GM12878 (cell line): ENCODE results near the gene CLIP1. TPM values are rescaled to one million over a fixed set of nuclear protein-coding genes. Genes with fewer than 3 reads are reported as not detected.
"Not testable (repeated sequence)": the region's sequence is repeated elsewhere in the genome, so short reads cannot be mapped to it uniquely, and the experiment has no call there.

Source experiments
- ATAC-seq: fragments of 200-7000 bp; cut with Tn5 transposase; 3 replicates; pipeline ENCODE4 v1.9.1; 2020; ENCODE audit warnings: mild to moderate bottlenecking, moderate library complexity
- BruUV-seq: library from RNA; stranded (reverse); fragments of 400-500 nt; replicated peaks from 2 replicates; lab custom pipeline; 2021; lab: Mats Ljungman, UMichigan
- CTCF ChIA-PET: fragments of 300-600 bp; sonication (Branson Sonifier 250); formaldehyde crosslinking; extraction: SDS; loops from one replicate; lab custom pipeline; 2021; ENCODE audit warnings: inconsistent platforms; lab: Yijun Ruan, JAX
- POLR2A ChIA-PET: fragments of 350-600 bp; formaldehyde crosslinking; extraction: SDS; loops from one replicate; lab custom pipeline; 2021; ENCODE audit warnings: inconsistent platforms; lab: Charles Lee
- RAD21 ChIA-PET: fragments of 300-600 bp; sonication (Branson Sonifier 250); formaldehyde crosslinking; loops from one replicate; lab custom pipeline; 2023; ENCODE audit warnings: antibody characterized with exemption; ENCODE audit not compliant: unreplicated experiment; lab: Charles Lee
- SMC1A ChIA-PET: fragments of 300-600 bp; sonication (Branson Sonifier 250); formaldehyde crosslinking; loops from one replicate; lab custom pipeline; 2023; ENCODE audit not compliant: unreplicated experiment, uncharacterized antibody; lab: Charles Lee
- DNase-seq: peaks from one replicate; pipeline ENCODE4 v3.0.0-alpha.2; 2011; ENCODE audit warnings: low read depth, low spot score
- FAIRE-seq: peaks from 3 replicates; lab custom pipeline; 2011; peaks lifted over from hg19 to GRCh38; lab: Jason Lieb, UNC
- H2AFZ ChIP-seq: 2 replicates; pipeline ENCODE4 v1.6.0; 2011; ENCODE audit warnings: low read depth, low read length, control low read depth; ENCODE audit not compliant: control insufficient read depth
- H3K27ac ChIP-seq: 2 replicates; pipeline ENCODE4 v1.5.1; 2011; ENCODE audit warnings: control low read depth; ENCODE audit not compliant: control insufficient read depth, insufficient read depth
- H3K27me3 ChIP-seq, 2 experiments: replicated peaks in 1 of 2; 2 replicates each; pipeline versions ENCODE4 v1.6.0 to v1.6.1; 2011; ENCODE audit warnings: low read length in 1 of 2; ENCODE audit not compliant: control insufficient read depth in 2 of 2, insufficient read depth in 2 of 2
- H3K36me3 ChIP-seq, 2 experiments: 2 replicates each; pipeline ENCODE4 v1.5.1; 2011; ENCODE audit warnings: low read length in 1 of 2; ENCODE audit not compliant: control insufficient read depth in 2 of 2, insufficient read depth in 2 of 2
- H3K4me1 ChIP-seq: 2 replicates; pipeline ENCODE4 v1.6.1; 2011; ENCODE audit warnings: mild to moderate bottlenecking, low read length, moderate library complexity, mixed read lengths; ENCODE audit not compliant: control insufficient read depth, insufficient read depth
- H3K4me2 ChIP-seq: 2 replicates; pipeline ENCODE4 v1.6.0; 2011; ENCODE audit warnings: control low read depth; ENCODE audit not compliant: control insufficient read depth, insufficient read depth
- H3K4me3 ChIP-seq: fragments of 200-600 bp; sonication (generic); 2 replicates; pipeline ENCODE4 v1.5.1; 2016
- H3K79me2 ChIP-seq: 2 replicates; pipeline ENCODE4 v1.6.0; 2011; ENCODE audit warnings: low read length; ENCODE audit not compliant: control insufficient read depth, insufficient read depth
- H3K9ac ChIP-seq: 2 replicates; pipeline ENCODE4 v1.8.0; 2011; ENCODE audit warnings: low read length, control low read depth, mixed read lengths; ENCODE audit not compliant: control insufficient read depth, insufficient read depth
- H3K9me3 ChIP-seq: replicated peaks from 3 replicates; pipeline ENCODE4 v1.5.1; 2011; ENCODE audit warnings: mild to moderate bottlenecking, low read length; ENCODE audit not compliant: control insufficient read depth, insufficient read depth
- H4K20me1 ChIP-seq: 2 replicates; pipeline ENCODE4 v1.6.0; 2011; ENCODE audit not compliant: control insufficient read depth, insufficient read depth
- WGBS: methylation state at CpG from one replicate; pipeline ENCODE4 v1.1.6; 2016; ENCODE audit warnings: low lambda C conversion rate; ENCODE audit not compliant: insufficient replicate concordance, insufficient coverage; ENCODE audit errors: missing lambda C conversion rate; 5-methylcytosine and 5-hydroxymethylcytosine counted together
- in situ Hi-C: fragments of 300-500 bp; cut with MboI; formaldehyde crosslinking; loops from 9 replicates; pipeline ENCODE4 v1.14.3; 2018; ENCODE audit warnings: mixed read lengths
- intact Hi-C: fragments of 100-400 bp; cut with micrococcal nuclease; formaldehyde crosslinking; loops from one replicate; pipeline ENCODE4 v1.14.2; 2022; ENCODE audit not compliant: unreplicated experiment
- polyA plus RNA-seq, 11 experiments: library from polyadenylated mRNA; depleted of rRNA in 4 of 11; unstranded in 6 of 11; stranded (reverse) in 5 of 11; fragments of >200 nt; fragmentation: Nextera tagmentation in 4 of 11; fragmentation: Illumina TruSeq in 1 of 11; extraction: Ambion mirVana in 4 of 11; extraction: Trizol in 1 of 11; gene quantifications; 1 replicate in 1 of 11; 2 replicates in 10 of 11; pipeline versions ENCODE4 v1.2.1 to v1.2.3, GENCODE V29; 2011 to 2016; ENCODE audit warnings: inconsistent platforms in 2 of 11, missing spikeins in 2 of 11, low read depth in 1 of 11
- total RNA-seq, 4 experiments: library from RNA; depleted of rRNA in 3 of 4; stranded (reverse); fragments of >200 nt in 3 of 4; fragmentation: Illumina TruSeq in 1 of 4; extraction: Trizol in 1 of 4; gene quantifications; 2 replicates each; pipeline versions ENCODE4 v1.2.1 to v1.2.3, GENCODE V29; 2013 to 2021

Gene CLIP1
- total and polyA plus RNA-seq, 10 of the 15 experiments (the other 5 are each of a cell fraction or from before 2014, with no cell fraction given) = 6.0 to 45.4 (median 25.2) TPM

GRCh38 chr12:122260735-122261134 lies 161.7 kb downstream of the CLIP1 start:
- FAIRE-seq, intact Hi-C loops, H3K4me2 ChIP-seq, H2AFZ ChIP-seq, H3K4me3 ChIP-seq, H3K9me3 ChIP-seq, BruUV-seq, H3K9ac ChIP-seq, H3K79me2 ChIP-seq, POLR2A ChIA-PET, H4K20me1 ChIP-seq, DNase-seq, ATAC-seq, in situ Hi-C loops, H3K27ac ChIP-seq, H3K4me1 ChIP-seq, RAD21 ChIA-PET, H3K27me3 ChIP-seq: not testable (repeated sequence)
- WGBS = 92% methylated on average over 14 of the region's 14 CpGs
- SMC1A ChIA-PET = interaction anchor here (0.9 kb wide), 2 partner anchors 34 to 40 kb away, joined by 3 read pairs; partner anchors contain the start of gene DIABLO
- peaks cover 0 to 12% of the 10 kb centered on the region in 2 experiments; a peak in 1 of 4 replicates for H3K36me3 ChIP-seq
- CTCF ChIA-PET = interaction anchor here (0.7 kb wide), 1 partner anchor 96 kb away, joined by 3 read pairs; no protein-coding TSS in a partner anchor

DNA sequence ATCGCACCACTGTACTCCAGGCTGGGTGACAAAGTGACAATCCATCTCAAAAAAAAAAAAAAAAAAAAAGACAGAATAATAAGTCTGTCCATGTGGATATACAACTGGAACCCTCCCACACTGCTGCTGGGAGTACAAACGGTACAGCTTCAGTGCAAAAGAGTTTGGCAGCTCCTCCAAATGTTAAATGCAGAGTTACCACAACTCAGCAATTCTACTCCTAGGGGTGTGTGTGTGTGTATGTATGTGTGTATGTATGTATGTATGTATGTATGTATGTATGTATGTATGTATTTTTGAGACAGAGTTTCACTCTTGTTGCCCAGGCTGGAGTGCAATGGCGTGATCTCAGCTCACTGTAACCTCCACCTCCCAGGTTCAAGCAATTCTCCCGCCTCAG lies 163.5 kb downstream of the CLIP1 start:
- CTCF ChIA-PET = interaction anchor here (1.7 kb wide), 1 partner anchor 77 kb away, joined by 5 read pairs; no protein-coding TSS in a partner anchor
- FAIRE-seq = not testable (repeated sequence)

GRCh38 chr12:122258462-122258861 lies 164.0 kb downstream of the CLIP1 start:
- DNase-seq, H3K4me2 ChIP-seq, H4K20me1 ChIP-seq, H3K9ac ChIP-seq, intact Hi-C loops, ATAC-seq, BruUV-seq, in situ Hi-C loops, RAD21 ChIA-PET, H2AFZ ChIP-seq, H3K79me2 ChIP-seq, FAIRE-seq, POLR2A ChIA-PET, H3K4me1 ChIP-seq, H3K4me3 ChIP-seq, SMC1A ChIA-PET, H3K27me3 ChIP-seq, H3K9me3 ChIP-seq, H3K27ac ChIP-seq: not testable (repeated sequence)
- H3K36me3 ChIP-seq = peaks cover 0 to 12% of the 10 kb centered on the region in 2 experiments; a peak in 1 of 4 replicates
- CTCF ChIA-PET = interaction anchor here (1.7 kb wide), 1 partner anchor 78 kb away, joined by 5 read pairs; no protein-coding TSS in a partner anchor
- WGBS = 97% methylated on average over 4 of the region's 4 CpGs

More for the DNA sequence above, 163.5 kb downstream of the CLIP1 start:
- H3K9me3 ChIP-seq, H3K27me3 ChIP-seq, intact Hi-C loops, H3K9ac ChIP-seq, H2AFZ ChIP-seq, ATAC-seq, H3K79me2 ChIP-seq, H3K27ac ChIP-seq, in situ Hi-C loops, BruUV-seq, H3K4me3 ChIP-seq, H4K20me1 ChIP-seq, RAD21 ChIA-PET, POLR2A ChIA-PET, H3K4me2 ChIP-seq, H3K4me1 ChIP-seq, DNase-seq: not testable (repeated sequence)
- SMC1A ChIA-PET = interaction anchor here (0.6 kb wide), 1 partner anchor 1127 kb away, joined by 3 read pairs; no protein-coding TSS in a partner anchor
- WGBS = 93% methylated on average over 3 of the region's 4 CpGs
- H3K36me3 ChIP-seq = peaks cover 0 to 12% of the 10 kb centered on the region in 2 experiments; a peak in 1 of 4 replicates
